Trophoblast cell (in vitro differentiated cells and primary cell): ENCODE data around the gene FCN1.

Experiments used
- DNase-seq, 2 donors: peaks; one replicate each; pipeline ENCODE4 v3.0.0-alpha.2; 2016
- H2AFZ ChIP-seq: 2 replicates; pipeline ENCODE4 v1.6.1; 2013; ENCODE audit warnings: low read length, moderate library complexity, mild to moderate bottlenecking; ENCODE audit not compliant: insufficient read depth, poor library complexity
- H2AK5ac ChIP-seq: 2 replicates; pipeline ENCODE4 v1.6.1; 2013; ENCODE audit warnings: mild to moderate bottlenecking, low read length
- H2BK120ac ChIP-seq: 2 replicates; pipeline ENCODE4 v1.6.1; 2013; ENCODE audit warnings: low read length, mild to moderate bottlenecking, moderate library complexity; ENCODE audit not compliant: insufficient read depth, poor library complexity
- H2BK12ac ChIP-seq: 2 replicates; pipeline ENCODE4 v1.6.1; 2013; ENCODE audit warnings: mild to moderate bottlenecking, low read length, moderate library complexity
- H2BK5ac ChIP-seq: 2 replicates; pipeline ENCODE4 v1.6.1; 2013; ENCODE audit warnings: low read length, low read depth, moderate library complexity, mild to moderate bottlenecking; ENCODE audit not compliant: poor library complexity
- H3K14ac ChIP-seq: 2 replicates; pipeline ENCODE4 v1.6.1; 2013; ENCODE audit warnings: mild to moderate bottlenecking, low read length
- H3K18ac ChIP-seq: 2 replicates; pipeline ENCODE4 v1.6.1; 2013; ENCODE audit warnings: mild to moderate bottlenecking, low read length
- H3K23ac ChIP-seq: 2 replicates; pipeline ENCODE4 v1.6.1; 2013; ENCODE audit warnings: low read length
- H3K27ac ChIP-seq: 2 replicates; pipeline ENCODE4 v1.5.1; 2013; ENCODE audit warnings: low read depth, mild to moderate bottlenecking, inconsistent platforms, low read length, moderate library complexity
- H3K27me3 ChIP-seq: 2 replicates; pipeline ENCODE4 v1.6.1; 2013; ENCODE audit warnings: inconsistent platforms, mild to moderate bottlenecking, low read length, moderate library complexity; ENCODE audit not compliant: insufficient read depth
- H3K36me3 ChIP-seq, 2 experiments: 1 replicate in 1 of 2; 2 replicates in 1 of 2; pipeline ENCODE4 v1.6.1; 2013; ENCODE audit warnings: low read length in 2 of 2, mild to moderate bottlenecking in 2 of 2, moderate library complexity in 1 of 2; ENCODE audit not compliant: insufficient read depth in 2 of 2, control insufficient read depth in 1 of 2
- H3K4ac ChIP-seq: 2 replicates; pipeline ENCODE4 v1.6.1; 2013; ENCODE audit warnings: low read depth, mild to moderate bottlenecking, low read length, moderate library complexity
- H3K4me1 ChIP-seq, 2 experiments: 1 replicate in 1 of 2; 2 replicates in 1 of 2; pipeline ENCODE4 v1.6.1; 2013; ENCODE audit warnings: low read length in 2 of 2, mild to moderate bottlenecking in 2 of 2, moderate library complexity in 1 of 2; ENCODE audit not compliant: insufficient read depth in 2 of 2, control insufficient read depth in 1 of 2
- H3K4me2 ChIP-seq: 2 replicates; pipeline ENCODE4 v1.6.1; 2013; ENCODE audit warnings: inconsistent platforms, mild to moderate bottlenecking, low read length, moderate library complexity
- H3K4me3 ChIP-seq: 2 replicates; pipeline ENCODE4 v1.5.1; 2013; ENCODE audit warnings: mild to moderate bottlenecking, low read depth, low read length, inconsistent platforms
- H3K79me1 ChIP-seq: one replicate; pipeline ENCODE4 v1.6.1; 2013; ENCODE audit warnings: low read length
- H3K79me2 ChIP-seq: 2 replicates; pipeline ENCODE4 v1.6.1; 2013; ENCODE audit warnings: low read length, mild to moderate bottlenecking; ENCODE audit not compliant: control insufficient read depth, insufficient read depth, poor library complexity
- H3K9ac ChIP-seq: 2 replicates; pipeline ENCODE4 v1.6.1; 2013; ENCODE audit warnings: mild to moderate bottlenecking, low read length
- H3K9me3 ChIP-seq: 2 replicates; pipeline ENCODE4 v1.6.1; 2013; ENCODE audit warnings: low read depth, mild to moderate bottlenecking, control low read depth, inconsistent platforms, low read length; ENCODE audit not compliant: insufficient read depth
- H4K12ac ChIP-seq: 2 replicates; pipeline ENCODE4 v1.6.1; 2013; ENCODE audit warnings: low read depth, mild to moderate bottlenecking, low read length, moderate library complexity
- H4K8ac ChIP-seq: 2 replicates; pipeline ENCODE4 v1.6.1; 2013; ENCODE audit warnings: low read depth, mild to moderate bottlenecking, low read length, moderate library complexity
- H4K91ac ChIP-seq: one replicate; pipeline ENCODE4 v1.6.1; 2013; ENCODE audit warnings: low read depth, mild to moderate bottlenecking, low read length, moderate library complexity
- WGBS: extraction: QIAGEN DNeasy Blood & Tissue Kit; methylation state at CpG from one replicate; pipeline ENCODE4 v1.1.7; 2013; ENCODE audit warnings: missing lambda C conversion rate; ENCODE audit not compliant: insufficient read length, insufficient coverage; ENCODE audit errors: extremely low coverage; 5-methylcytosine and 5-hydroxymethylcytosine counted together

Gene FCN1

GRCh38 chr9:134868751-134869553 is 48.8 kb downstream of the FCN1 start:
- Histone ChIP-seq H3K36me3 (no peaks in the 10 kb centered on the region), H2BK5ac (no peak overlapping the region), H3K79me1 (no peaks in the 10 kb centered on the region)

DNA sequence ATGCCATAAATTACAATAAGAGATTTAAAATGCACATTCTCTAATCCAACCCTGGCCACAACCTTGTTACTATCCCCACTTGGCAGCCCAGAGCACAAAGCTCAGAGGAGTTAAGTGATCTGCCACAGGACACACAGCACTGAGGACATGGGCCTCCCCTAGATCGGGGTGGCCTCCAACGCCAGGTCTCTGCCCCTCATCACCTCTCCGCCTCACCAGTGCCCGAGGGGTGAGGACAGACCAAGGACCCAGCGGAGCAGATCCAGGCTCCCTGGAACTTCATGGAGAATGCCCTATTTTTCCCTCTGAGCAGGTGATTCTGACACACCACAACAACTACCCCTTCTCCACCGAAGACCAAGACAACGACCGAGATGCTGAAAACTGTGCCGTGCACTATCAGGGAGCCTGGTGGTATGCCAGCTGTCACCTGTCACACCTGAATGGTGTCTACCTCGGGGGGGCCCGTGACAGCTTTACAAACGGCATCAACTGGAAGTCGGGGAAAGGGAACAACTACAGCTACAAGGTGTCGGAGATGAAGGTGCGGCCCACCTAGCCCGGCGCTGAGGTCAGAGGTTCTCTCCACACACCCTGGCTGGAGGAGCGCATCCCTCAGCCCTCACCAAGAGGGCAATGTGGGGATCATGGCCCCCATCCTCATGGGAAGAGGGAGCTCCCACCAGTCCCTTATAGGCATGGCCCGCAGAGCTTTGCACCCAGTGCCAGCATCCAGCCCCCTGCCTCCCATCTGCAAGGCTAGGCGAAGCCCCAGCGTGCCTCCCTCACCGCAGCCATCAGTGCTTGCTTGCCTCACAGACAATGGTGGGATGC is 49.6 kb downstream of the FCN1 start:
- no peak overlapping the region for H4K8ac ChIP-seq
- no CpG with 5 or more reads among the region's 22 CpGs for WGBS

More at GRCh38 chr9:134868751-134869553, 48.8 kb downstream of the FCN1 start:
- no peak overlapping the region for H3K9ac ChIP-seq
- H2AFZ ChIP-seq, result no peak overlapping the region
- H3K27ac ChIP-seq, result no peak overlapping the region
- no CpG with 5 or more reads among the region's 25 CpGs for WGBS
- peaks cover 7% of the 10 kb centered on the region for H3K9me3 ChIP-seq
- H4K12ac ChIP-seq, result no peak overlapping the region
- H2BK12ac ChIP-seq, result no peak overlapping the region
- no peak overlapping the region for H2AK5ac ChIP-seq
- no peak overlapping the region for H2BK120ac ChIP-seq
- H3K27me3 ChIP-seq, result no peaks in the 10 kb centered on the region
- H3K4me3 ChIP-seq, result no peak overlapping the region
- H3K14ac ChIP-seq, result no peak overlapping the region
- no peak overlapping the region for H3K23ac ChIP-seq
- H3K4ac ChIP-seq, result no peak overlapping the region
- no peak overlapping the region for H4K8ac ChIP-seq
- no peaks in the 10 kb centered on the region for H3K79me2 ChIP-seq
- DNase-seq, result no peak
- H4K91ac ChIP-seq, result no peak overlapping the region
- H3K4me1 ChIP-seq, result no peaks in the 10 kb centered on the region
- H3K4me2 ChIP-seq, result no peak overlapping the region
- no peak overlapping the region for H3K18ac ChIP-seq

DNA sequence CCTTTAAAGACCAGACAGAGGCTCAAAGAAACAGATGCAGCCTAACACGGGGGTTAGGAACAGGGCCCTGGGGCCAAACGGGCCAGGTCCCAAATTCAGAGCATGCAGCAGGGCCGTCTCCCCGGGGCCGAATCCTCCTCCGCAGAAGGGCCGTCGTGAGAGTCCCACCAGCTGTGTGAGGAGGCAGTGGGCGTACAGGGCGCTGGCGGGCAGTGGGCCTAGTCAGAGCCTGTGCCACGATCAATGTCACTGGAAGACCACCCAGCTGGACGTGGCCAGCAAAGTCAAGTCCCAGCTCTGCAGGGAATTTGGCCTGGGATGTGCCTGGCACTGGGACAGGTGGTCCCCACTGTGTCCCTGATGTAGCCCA is 52.9 kb downstream of the FCN1 start:
- WGBS, result no CpG with 5 or more reads among the region's 13 CpGs
- Histone ChIP-seq H2BK120ac (no peak overlapping the region), H3K14ac (no peak overlapping the region), H3K27ac (no peak overlapping the region), H2AK5ac (no peak overlapping the region), H3K27me3 (no peaks in the 10 kb centered on the region), H4K8ac (no peak overlapping the region), H4K91ac (no peak overlapping the region), H3K9me3 (peaks cover 9% of the 10 kb centered on the region), H3K23ac (no peak overlapping the region), H3K9ac (no peak overlapping the region), H3K79me2 (no peaks in the 10 kb centered on the region), H3K4me2 (no peak overlapping the region), H2BK12ac (no peak overlapping the region), H4K12ac (no peak overlapping the region), H3K4me1 (no peaks in the 10 kb centered on the region), H3K4me3 (no peak overlapping the region), H3K79me1 (no peaks in the 10 kb centered on the region), H3K4ac (no peak overlapping the region), H3K36me3 (no peaks in the 10 kb centered on the region), H2AFZ (no peak overlapping the region), H3K18ac (no peak overlapping the region), H2BK5ac (no peak overlapping the region)
- no peak for DNase-seq

More for the DNA sequence above, 49.6 kb downstream of the FCN1 start:
- Histone ChIP-seq H3K4me2 (no peak overlapping the region), H3K4me1 (no peaks in the 10 kb centered on the region), H2BK12ac (no peak overlapping the region), H4K91ac (no peak overlapping the region), H2AFZ (no peak overlapping the region), H3K9ac (no peak overlapping the region), H2AK5ac (no peak overlapping the region), H2BK5ac (no peak overlapping the region), H3K27ac (no peak overlapping the region), H3K18ac (no peak overlapping the region), H3K4me3 (no peak overlapping the region), H2BK120ac (no peak overlapping the region), H3K36me3 (no peaks in the 10 kb centered on the region), H3K14ac (no peak overlapping the region), H3K79me2 (no peaks in the 10 kb centered on the region), H3K27me3 (no peaks in the 10 kb centered on the region), H4K12ac (no peak overlapping the region), H3K23ac (no peak overlapping the region), H3K79me1 (no peaks in the 10 kb centered on the region), H3K9me3 (peaks cover 7% of the 10 kb centered on the region), H3K4ac (no peak overlapping the region)
- DNase-seq, result no peak

GRCh38 chr9:134863941-134864820 is 53.5 kb downstream of the FCN1 start:
- no peaks in the 10 kb centered on the region for H3K79me1 ChIP-seq
- no peak overlapping the region for H3K4ac ChIP-seq
- H3K14ac ChIP-seq, result no peak overlapping the region
- no peak overlapping the region for H3K27ac ChIP-seq
- H3K9me3 ChIP-seq, result peaks cover 9% of the 10 kb centered on the region
- no peaks in the 10 kb centered on the region for H3K79me2 ChIP-seq
- H2BK5ac ChIP-seq, result no peak overlapping the region
- H2AK5ac ChIP-seq, result no peak overlapping the region
- WGBS, result no CpG with 5 or more reads among the region's 28 CpGs
- no peak overlapping the region for H3K18ac ChIP-seq
- no peak overlapping the region for H4K8ac ChIP-seq
- H3K4me3 ChIP-seq, result no peak overlapping the region
- H3K27me3 ChIP-seq, result no peaks in the 10 kb centered on the region
- H3K4me2 ChIP-seq, result no peak overlapping the region
- H2BK12ac ChIP-seq, result no peak overlapping the region
- no peaks in the 10 kb centered on the region for H3K4me1 ChIP-seq
- no peak overlapping the region for H2AFZ ChIP-seq
- no peak for DNase-seq
- H2BK120ac ChIP-seq, result no peak overlapping the region
- H4K12ac ChIP-seq, result no peak overlapping the region
- H3K36me3 ChIP-seq, result no peaks in the 10 kb centered on the region
- no peak overlapping the region for H4K91ac ChIP-seq
- H3K9ac ChIP-seq, result no peak overlapping the region
- H3K23ac ChIP-seq, result no peak overlapping the region
